Left ventricle myocardium inferior (tissue), 1 donor: Measurements from ENCODE around the gene DGCR2. TPM values are rescaled to one million over a fixed set of nuclear protein-coding genes. Genes with fewer than 3 reads are reported as not detected.

ENCODE experiments used
- DNase-seq: peaks from one replicate; pipeline ENCODE4 v3.0.0-alpha.2; 2020
- H3K27ac ChIP-seq: fragments of 200-600 bp; replicated peaks from 2 replicates; pipeline ENCODE4 v1.8.0; 2021
- H3K27me3 ChIP-seq: fragments of 200-600 bp; 2 replicates; pipeline ENCODE4 v1.8.0; 2021; ENCODE audit warnings: low read depth
- H3K36me3 ChIP-seq: fragments of 200-600 bp; 2 replicates; pipeline ENCODE4 v1.8.0; 2021
- H3K4me1 ChIP-seq: fragments of 200-600 bp; 2 replicates; pipeline ENCODE4 v1.8.0; 2021
- H3K4me3 ChIP-seq: fragments of 200-600 bp; 2 replicates; pipeline ENCODE4 v1.8.0; 2021; ENCODE audit warnings: mild to moderate bottlenecking, moderate library complexity
- H3K9me3 ChIP-seq: fragments of 200-600 bp; replicated peaks from 2 replicates; pipeline ENCODE4 v1.8.0; 2021
- CTCF ChIP-seq: fragments of 200-600 bp; IDR thresholded peaks from 2 replicates; pipeline ENCODE4 v1.8.0; 2021; ENCODE audit warnings: antibody characterized with exemption, mild to moderate bottlenecking, borderline replicate concordance
- intact Hi-C: fragments of 100-400 bp; cut with micrococcal nuclease; formaldehyde crosslinking; loops from one replicate; pipeline ENCODE4 v1.11.0; 2022
- total RNA-seq: library from RNA; stranded (reverse); fragmentation: NEBNext Ultra II Directional; extraction: Animal tissue kit (Norgen Biotek cat#: 25700); gene quantifications from one replicate; pipeline ENCODE4 v1.2.1, GENCODE V29; 2021
- donor health status: DM: no; HTN: yes; CAD: no; lungs with severe emphysema.

Gene DGCR2
- total RNA-seq, 1 donor from 2014 or later: 33.0 TPM

GRCh38 chr22:19111140-19111539 is 11.1 kb downstream of the DGCR2 start:
- Histone ChIP-seq H3K27me3 (no peaks in the 10 kb centered on the region), H3K9me3 (no peaks in the 10 kb centered on the region), H3K4me3 (no peak overlapping the region), H3K4me1 (peaks cover 74% of the 10 kb centered on the region), H3K36me3 (no peaks in the 10 kb centered on the region), H3K27ac (no peak overlapping the region)
- intact Hi-C loops: no loop called here
- DNase-seq: no peak
- no peak for TF ChIP-seq CTCF

GRCh38 chr22:19110646-19111045 is 11.6 kb downstream of the DGCR2 start:
- TF ChIP-seq CTCF: no peak
- H3K9me3 ChIP-seq: no peaks in the 10 kb centered on the region
- no peak overlapping the region for H3K27ac ChIP-seq
- H3K36me3 ChIP-seq: no peaks in the 10 kb centered on the region
- DNase-seq: no peak
- peaks cover 73% of the 10 kb centered on the region for H3K4me1 ChIP-seq
- no peak overlapping the region for H3K4me3 ChIP-seq
- intact Hi-C loops: no loop called here
- H3K27me3 ChIP-seq: no peaks in the 10 kb centered on the region

GRCh38 chr22:19110064-19110458 is 12.2 kb downstream of the DGCR2 start:
- no peaks in the 10 kb centered on the region for H3K27me3 ChIP-seq
- H3K4me1 ChIP-seq: peaks cover 73% of the 10 kb centered on the region
- peak overlapping the region; percentile 27 for H3K27ac ChIP-seq
- H3K4me3 ChIP-seq: no peak overlapping the region
- TF ChIP-seq CTCF: no peak
- DNase-seq: no peak
- no peaks in the 10 kb centered on the region for H3K36me3 ChIP-seq
- H3K9me3 ChIP-seq: no peaks in the 10 kb centered on the region
- intact Hi-C loops: no loop called here

- H3K27ac ChIP-seq: peak overlapping the region; percentile 27
- intact Hi-C loops: no loop called here
- no peak overlapping the region for H3K4me3 ChIP-seq
- H3K4me1 ChIP-seq: peaks cover 73% of the 10 kb centered on the region
- H3K36me3 ChIP-seq: no peaks in the 10 kb centered on the region
- H3K27me3 ChIP-seq: no peaks in the 10 kb centered on the region
- no peak for TF ChIP-seq CTCF
- no peaks in the 10 kb centered on the region for H3K9me3 ChIP-seq
- no peak for DNase-seq
Observed at GRCh38 chr22:19109198-19110063, 12.8 kb downstream of the DGCR2 start.

- intact Hi-C loops: no loop called here
- TF ChIP-seq CTCF: no peak
- H3K27me3 ChIP-seq: no peaks in the 10 kb centered on the region
Observed at GRCh38 chr22:19108807-19109197, 13.4 kb downstream of the DGCR2 start.

More at GRCh38 chr22:19108807-19109197, 13.4 kb downstream of the DGCR2 start:
- DNase-seq: no peak
- no peaks in the 10 kb centered on the region for H3K9me3 ChIP-seq
- no peak overlapping the region for H3K27ac ChIP-seq
- peaks cover 72% of the 10 kb centered on the region for H3K4me1 ChIP-seq
- H3K36me3 ChIP-seq: no peaks in the 10 kb centered on the region
- no peak overlapping the region for H3K4me3 ChIP-seq
